A549 (cell line): Measurements from ENCODE around the gene SLC39A11. TPM values are rescaled to one million over a fixed set of nuclear protein-coding genes. Genes with fewer than 3 reads are reported as not detected.
A peak's percentile ranks its signal among the peaks of the same experiment; 100 is the strongest.

Source experiments
- ATAC-seq, 2 experiments: fragments of 200-7000 bp in 1 of 2; fragments of >200 bp in 1 of 2; cut with Nextera tagmentation in 1 of 2; cut with Tn5 transposase in 1 of 2; 3 replicates each; pipeline versions ENCODE4 v1.8.0 to v1.9.1; 2018 to 2020; ENCODE audit warnings: mild to moderate bottlenecking in 1 of 2, moderate library complexity in 1 of 2
- CTCF ChIA-PET: fragments of 300-600 bp; sonication (Branson Sonifier 250); formaldehyde crosslinking; extraction: SDS; loops from one replicate; lab custom pipeline; 2021; ENCODE audit warnings: antibody characterized with exemption, inconsistent platforms; lab: Yijun Ruan, JAX
- POLR2A ChIA-PET: fragments of 350-600 bp; formaldehyde crosslinking; extraction: SDS; loops from one replicate; lab custom pipeline; 2021; ENCODE audit warnings: antibody characterized with exemption, inconsistent platforms; lab: Yijun Ruan, JAX
- DNase-seq, 2 experiments: peaks; one replicate each; pipeline versions ENCODE4 v3.0.0 to v3.0.0-alpha.2; 2011 to 2016; ENCODE audit warnings: low read depth in 1 of 2, low spot score in 1 of 2
- FAIRE-seq: peaks from 2 replicates; lab custom pipeline; 2011; peaks lifted over from hg19 to GRCh38; lab: Jason Lieb, UNC
- H3K27ac ChIP-seq, 2 experiments: fragments of >200 bp; sonication (Bioruptor Twin); formaldehyde crosslinking; 3 replicates each; pipeline ENCODE4 v1.5.1; 2016 to 2017
- H3K4me1 ChIP-seq: fragments of >200 bp; sonication (Bioruptor Twin); formaldehyde crosslinking; 3 replicates; pipeline ENCODE4 v1.6.1; 2016
- H3K4me2 ChIP-seq: fragments of >200 bp; sonication (Bioruptor Twin); formaldehyde crosslinking; 3 replicates; pipeline ENCODE4 v1.6.1; 2016
- H3K4me3 ChIP-seq: fragments of >200 bp; sonication (Bioruptor Twin); formaldehyde crosslinking; 3 replicates; pipeline ENCODE4 v1.5.1; 2016
- H3K9me3 ChIP-seq: fragments of >200 bp; sonication (Bioruptor Twin); formaldehyde crosslinking; 3 replicates; pipeline ENCODE4 v1.6.1; 2016
- FOSB ChIP-seq: fragments of 250-450 bp; sonication (Bioruptor Pico); IDR thresholded peaks from 2 replicates; pipeline ENCODE4 v1.5.0; 2020; ENCODE audit warnings: mild to moderate bottlenecking, moderate library complexity
- FOXS1 ChIP-seq: fragments of 250-450 bp; sonication (Bioruptor Pico); IDR thresholded peaks from 2 replicates; pipeline ENCODE4 v1.5.0; 2020; ENCODE audit warnings: mild to moderate bottlenecking, moderate library complexity
- HES2 ChIP-seq: fragments of >200 bp; sonication (Bioruptor Twin); formaldehyde crosslinking; IDR thresholded peaks from 2 replicates; pipeline ENCODE4 v1.6.1; 2016
- HOXA7 ChIP-seq: fragments of 250-450 bp; sonication (Bioruptor Pico); IDR thresholded peaks from 2 replicates; pipeline ENCODE4 v1.5.0; 2020; ENCODE audit warnings: mild to moderate bottlenecking, moderate library complexity
- NFE2L2 ChIP-seq: fragments of 150-350 bp; conservative IDR thresholded peaks from 2 replicates; pipeline ENCODE4 v1.6.1; 2014; ENCODE audit warnings: low read length
- RAD21 ChIP-seq, 2 experiments: fragments of >200 bp in 1 of 2; sonication (Bioruptor Twin) in 1 of 2; formaldehyde crosslinking in 1 of 2; IDR thresholded peaks in 1 of 2; conservative IDR thresholded peaks in 1 of 2; 2 replicates in 1 of 2; 3 replicates in 1 of 2; pipeline ENCODE4 v1.6.1; 2012 to 2018; ENCODE audit warnings: inconsistent platforms in 1 of 2
- SMC3 ChIP-seq: fragments of >200 bp; sonication (Bioruptor Twin); formaldehyde crosslinking; IDR thresholded peaks from 3 replicates; pipeline ENCODE4 v1.6.1; 2018; ENCODE audit warnings: inconsistent platforms
- TFCP2L1 ChIP-seq: fragments of 250-450 bp; sonication (Bioruptor Pico); IDR thresholded peaks from 2 replicates; pipeline ENCODE4 v1.5.0; 2021; ENCODE audit warnings: mild to moderate bottlenecking
- TP53 ChIP-seq: fragments of 250-450 bp; sonication (Bioruptor Pico); IDR thresholded peaks from 2 replicates; pipeline ENCODE4 v1.5.0; 2021; ENCODE audit warnings: mild to moderate bottlenecking, moderate library complexity
- ZSCAN20 ChIP-seq: fragments of 250-450 bp; sonication (Bioruptor Pico); IDR thresholded peaks from 2 replicates; pipeline ENCODE4 v1.8.0; 2022; ENCODE audit warnings: mild to moderate bottlenecking, moderate library complexity
- WGBS: methylation state at CpG from one replicate; pipeline ENCODE4 v1.1.6; 2017; ENCODE audit errors: missing lambda C conversion rate; 5-methylcytosine and 5-hydroxymethylcytosine counted together
- polyA plus RNA-seq, 4 experiments: library from polyadenylated mRNA; depleted of rRNA in 3 of 4; stranded (reverse); fragments of >200 nt; fragmentation: RNase III in 1 of 4; extraction: RNeasy Plus Mini Kit Qiagen cat#74134 plus additional on column Dnase treatment in 1 of 4; gene quantifications; 2 replicates in 3 of 4; 3 replicates in 1 of 4; pipeline ENCODE4 v1.2.3, GENCODE V29; 2011 to 2017
- TF ChIP-seq, protein P1 (sequence below): IDR thresholded peaks from 2 replicates; pipeline ENCODE4 v1.6.1; 2012
- TF ChIP-seq, protein P2 (sequence below): fragments of 200-600 bp; sonication (generic); IDR thresholded peaks from 2 replicates; pipeline ENCODE4 v1.6.1; 2016; ENCODE audit warnings: antibody characterized with exemption, mild to moderate bottlenecking, moderate library complexity
- TF ChIP-seq, protein P3 (sequence below): fragments of >200 bp; sonication (Bioruptor Twin); formaldehyde crosslinking; IDR thresholded peaks from 3 replicates; pipeline ENCODE4 v1.5.1; 2016
- TF ChIP-seq, protein P4 (sequence below): fragments of >200 bp; sonication (Bioruptor Twin); formaldehyde crosslinking; IDR thresholded peaks from 3 replicates; pipeline ENCODE4 v1.6.1; 2016

SLC39A11 gene
- polyA plus RNA-seq, 2 of the 4 experiments (the other 2 are of a cell fraction): 18.4 to 25.2 TPM

DNA sequence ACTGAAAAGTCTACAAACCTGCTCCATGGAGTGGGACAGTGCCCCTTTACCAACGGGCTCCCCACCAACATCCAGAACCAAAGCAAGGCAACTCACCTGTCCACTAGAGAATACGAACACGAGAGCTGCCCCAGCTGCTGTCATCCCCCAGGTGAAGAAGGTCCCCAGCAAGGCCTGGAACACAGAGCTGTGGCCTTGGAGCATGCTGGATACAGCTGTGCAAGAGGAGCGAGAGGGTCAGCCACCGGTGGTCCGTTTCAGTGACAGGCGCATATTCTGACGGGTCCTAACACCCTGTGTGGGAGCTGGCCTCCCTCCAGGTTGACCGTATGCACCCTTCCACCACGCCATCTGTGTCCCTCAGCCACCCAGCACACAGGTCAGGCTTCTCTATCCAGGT lies 3.9 kb downstream of the SLC39A11 start:
- TF ChIP-seq SMC3 (no peak), RAD21 (conservative IDR thresholded peaks at IDR 0.05 in 1 of 2, IDR thresholded peaks at IDR 0.05 in 1 of 2) (no peak)
- TF ChIP-seq, protein P1, sequence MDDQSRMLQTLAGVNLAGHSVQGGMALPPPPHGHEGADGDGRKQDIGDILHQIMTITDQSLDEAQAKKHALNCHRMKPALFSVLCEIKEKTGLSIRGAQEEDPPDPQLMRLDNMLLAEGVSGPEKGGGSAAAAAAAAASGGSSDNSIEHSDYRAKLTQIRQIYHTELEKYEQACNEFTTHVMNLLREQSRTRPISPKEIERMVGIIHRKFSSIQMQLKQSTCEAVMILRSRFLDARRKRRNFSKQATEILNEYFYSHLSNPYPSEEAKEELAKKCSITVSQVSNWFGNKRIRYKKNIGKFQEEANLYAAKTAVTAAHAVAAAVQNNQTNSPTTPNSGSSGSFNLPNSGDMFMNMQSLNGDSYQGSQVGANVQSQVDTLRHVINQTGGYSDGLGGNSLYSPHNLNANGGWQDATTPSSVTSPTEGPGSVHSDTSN: no peak
- TF ChIP-seq, all 56 proteins: peak for 0
- Histone ChIP-seq H3K4me3 (no peak overlapping the region), H3K4me1 (peaks cover 10% of the 10 kb centered on the region; the same call in 2 of the 3 replicates), H3K4me2 (no peak overlapping the region), H3K9me3 (no peaks in the 10 kb centered on the region), H3K27ac (no peak overlapping the region)
- POLR2A ChIA-PET: no interaction called here
- CTCF ChIA-PET: interaction anchor here (1.6 kb wide), 1 partner anchor 363 kb away, joined by 7 read pairs; no protein-coding TSS in a partner anchor
- ATAC-seq: no peak
- 96% methylated on average over 10 of the region's 10 CpGs for WGBS
- DNase-seq: no peak
- FAIRE-seq: no peak

GRCh38 chr17:73083432-73083831 lies 9.1 kb downstream of the SLC39A11 start:
- WGBS: 48% methylated on average over 3 of the region's 3 CpGs
- Histone ChIP-seq H3K27ac (no peak overlapping the region), H3K4me3 (no peak overlapping the region), H3K4me1 (no peaks in the 10 kb centered on the region)
- ATAC-seq: no peak
- ChIA-PET CTCF (interaction anchor here (0.9 to 1.1 kb wide), 2 partner anchors 8 to 53 kb away, joined by 3 to 4 read pairs; no protein-coding TSS in a partner anchor), POLR2A (no interaction called here)
- no peak for DNase-seq
- TF ChIP-seq HOXA7 (CRISPR knock-in tag): no peak
- TF ChIP-seq, protein P1: no peak
- no peak for TF ChIP-seq TP53
- TF ChIP-seq NFE2L2: no peak
- no peak for TF ChIP-seq FOSB (CRISPR knock-in tag)
- no peak for TF ChIP-seq TFCP2L1 (CRISPR knock-in tag)
- TF ChIP-seq, protein P2, sequence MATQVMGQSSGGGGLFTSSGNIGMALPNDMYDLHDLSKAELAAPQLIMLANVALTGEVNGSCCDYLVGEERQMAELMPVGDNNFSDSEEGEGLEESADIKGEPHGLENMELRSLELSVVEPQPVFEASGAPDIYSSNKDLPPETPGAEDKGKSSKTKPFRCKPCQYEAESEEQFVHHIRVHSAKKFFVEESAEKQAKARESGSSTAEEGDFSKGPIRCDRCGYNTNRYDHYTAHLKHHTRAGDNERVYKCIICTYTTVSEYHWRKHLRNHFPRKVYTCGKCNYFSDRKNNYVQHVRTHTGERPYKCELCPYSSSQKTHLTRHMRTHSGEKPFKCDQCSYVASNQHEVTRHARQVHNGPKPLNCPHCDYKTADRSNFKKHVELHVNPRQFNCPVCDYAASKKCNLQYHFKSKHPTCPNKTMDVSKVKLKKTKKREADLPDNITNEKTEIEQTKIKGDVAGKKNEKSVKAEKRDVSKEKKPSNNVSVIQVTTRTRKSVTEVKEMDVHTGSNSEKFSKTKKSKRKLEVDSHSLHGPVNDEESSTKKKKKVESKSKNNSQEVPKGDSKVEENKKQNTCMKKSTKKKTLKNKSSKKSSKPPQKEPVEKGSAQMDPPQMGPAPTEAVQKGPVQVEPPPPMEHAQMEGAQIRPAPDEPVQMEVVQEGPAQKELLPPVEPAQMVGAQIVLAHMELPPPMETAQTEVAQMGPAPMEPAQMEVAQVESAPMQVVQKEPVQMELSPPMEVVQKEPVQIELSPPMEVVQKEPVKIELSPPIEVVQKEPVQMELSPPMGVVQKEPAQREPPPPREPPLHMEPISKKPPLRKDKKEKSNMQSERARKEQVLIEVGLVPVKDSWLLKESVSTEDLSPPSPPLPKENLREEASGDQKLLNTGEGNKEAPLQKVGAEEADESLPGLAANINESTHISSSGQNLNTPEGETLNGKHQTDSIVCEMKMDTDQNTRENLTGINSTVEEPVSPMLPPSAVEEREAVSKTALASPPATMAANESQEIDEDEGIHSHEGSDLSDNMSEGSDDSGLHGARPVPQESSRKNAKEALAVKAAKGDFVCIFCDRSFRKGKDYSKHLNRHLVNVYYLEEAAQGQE: no peak
- TF ChIP-seq HES2: no peak
- TF ChIP-seq, all 56 proteins: peak for 0
- H3K9me3 ChIP-seq: peaks cover 9% of the 10 kb centered on the region; the same call in 1 of the 3 replicates
- no peak for FAIRE-seq
- H3K4me2 ChIP-seq: no peak overlapping the region

DNA sequence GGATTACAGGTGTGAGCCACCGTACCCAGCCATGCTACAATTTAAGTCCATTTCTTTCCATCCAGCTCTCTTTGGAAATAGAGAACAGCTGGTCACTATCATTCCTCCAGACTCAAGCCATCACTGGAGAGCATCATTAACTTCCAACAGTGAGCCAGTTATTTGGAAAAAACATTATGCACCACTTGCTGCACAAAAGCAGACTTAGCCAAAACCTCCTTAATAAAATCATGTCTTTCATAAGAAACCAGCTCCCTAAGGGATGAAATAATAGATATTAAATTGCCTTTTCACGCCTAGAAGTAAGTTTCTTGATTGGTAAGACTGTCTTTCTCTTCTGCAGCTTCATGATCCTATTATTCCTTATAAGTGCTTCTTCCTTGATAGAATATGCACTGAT lies 17.9 kb downstream of the SLC39A11 start:
- ChIA-PET CTCF (interaction anchor here (0.6 kb wide), 1 partner anchor 308 kb away, joined by 3 read pairs; no protein-coding TSS in a partner anchor), POLR2A (no interaction called here)
- Histone ChIP-seq H3K27ac (no peak overlapping the region), H3K4me1 (no peaks in the 10 kb centered on the region), H3K4me2 (no peak overlapping the region), H3K9me3 (no peaks in the 10 kb centered on the region), H3K4me3 (no peak overlapping the region)
- no peak for TF ChIP-seq RAD21 (conservative IDR thresholded peaks at IDR 0.05 in 1 of 2, IDR thresholded peaks at IDR 0.05 in 1 of 2)
- TF ChIP-seq ZSCAN20 (CRISPR knock-in tag): no peak
- TF ChIP-seq, protein P2: no peak
- TF ChIP-seq, protein P3, sequence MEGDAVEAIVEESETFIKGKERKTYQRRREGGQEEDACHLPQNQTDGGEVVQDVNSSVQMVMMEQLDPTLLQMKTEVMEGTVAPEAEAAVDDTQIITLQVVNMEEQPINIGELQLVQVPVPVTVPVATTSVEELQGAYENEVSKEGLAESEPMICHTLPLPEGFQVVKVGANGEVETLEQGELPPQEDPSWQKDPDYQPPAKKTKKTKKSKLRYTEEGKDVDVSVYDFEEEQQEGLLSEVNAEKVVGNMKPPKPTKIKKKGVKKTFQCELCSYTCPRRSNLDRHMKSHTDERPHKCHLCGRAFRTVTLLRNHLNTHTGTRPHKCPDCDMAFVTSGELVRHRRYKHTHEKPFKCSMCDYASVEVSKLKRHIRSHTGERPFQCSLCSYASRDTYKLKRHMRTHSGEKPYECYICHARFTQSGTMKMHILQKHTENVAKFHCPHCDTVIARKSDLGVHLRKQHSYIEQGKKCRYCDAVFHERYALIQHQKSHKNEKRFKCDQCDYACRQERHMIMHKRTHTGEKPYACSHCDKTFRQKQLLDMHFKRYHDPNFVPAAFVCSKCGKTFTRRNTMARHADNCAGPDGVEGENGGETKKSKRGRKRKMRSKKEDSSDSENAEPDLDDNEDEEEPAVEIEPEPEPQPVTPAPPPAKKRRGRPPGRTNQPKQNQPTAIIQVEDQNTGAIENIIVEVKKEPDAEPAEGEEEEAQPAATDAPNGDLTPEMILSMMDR: no peak
- TF ChIP-seq FOXS1: no peak
- TF ChIP-seq, protein P4, sequence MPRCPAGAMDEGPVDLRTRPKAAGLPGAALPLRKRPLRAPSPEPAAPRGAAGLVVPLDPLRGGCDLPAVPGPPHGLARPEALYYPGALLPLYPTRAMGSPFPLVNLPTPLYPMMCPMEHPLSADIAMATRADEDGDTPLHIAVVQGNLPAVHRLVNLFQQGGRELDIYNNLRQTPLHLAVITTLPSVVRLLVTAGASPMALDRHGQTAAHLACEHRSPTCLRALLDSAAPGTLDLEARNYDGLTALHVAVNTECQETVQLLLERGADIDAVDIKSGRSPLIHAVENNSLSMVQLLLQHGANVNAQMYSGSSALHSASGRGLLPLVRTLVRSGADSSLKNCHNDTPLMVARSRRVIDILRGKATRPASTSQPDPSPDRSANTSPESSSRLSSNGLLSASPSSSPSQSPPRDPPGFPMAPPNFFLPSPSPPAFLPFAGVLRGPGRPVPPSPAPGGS: no peak
- TF ChIP-seq FOSB (CRISPR knock-in tag): no peak
- ATAC-seq (no peak), DNase-seq (no peak), FAIRE-seq (peak; percentile 18)
- WGBS: 91% methylated on average over 2 of the region's 2 CpGs
